H1 (cell line): ENCODE data around the gene NCOA6. TPM values are rescaled to one million over a fixed set of nuclear protein-coding genes. Genes with fewer than 3 reads are reported as not detected.

Experiments
- CTCF ChIA-PET: fragments of 300-600 bp; sonication (Branson Sonifier 250); formaldehyde crosslinking; loops from one replicate; lab custom pipeline; 2021; ENCODE audit not compliant: partially characterized antibody; lab: Charles Lee
- POLR2A ChIA-PET: fragments of 300-600 bp; sonication (Branson Sonifier 250); formaldehyde crosslinking; loops from one replicate; lab custom pipeline; 2021; ENCODE audit warnings: inconsistent platforms; ENCODE audit not compliant: partially characterized antibody; lab: Charles Lee
- DNase-seq, 2 experiments: peaks; one replicate each; pipeline versions ENCODE4 v3.0.0 to v3.0.0-alpha.2; 2010 to 2022; ENCODE audit warnings: low spot score in 2 of 2, low read depth in 1 of 2, mixed read lengths in 1 of 2
- FAIRE-seq: peaks from 2 replicates; lab custom pipeline; 2011; peaks lifted over from hg19 to GRCh38; lab: Jason Lieb, UNC
- H2AFZ ChIP-seq: 2 replicates; pipeline ENCODE4 v1.8.1; 2012; ENCODE audit warnings: low read length, inconsistent platforms
- H2AK5ac ChIP-seq: 2 replicates; pipeline ENCODE4 v1.6.1; 2013; ENCODE audit warnings: low read depth, low read length
- H2BK120ac ChIP-seq: replicated peaks from 2 replicates; pipeline ENCODE3; 2013; ENCODE audit warnings: low read depth, low read length, inconsistent platforms
- H2BK12ac ChIP-seq: 2 replicates; pipeline ENCODE4 v1.6.1; 2013; ENCODE audit warnings: low read depth, low read length
- H2BK15ac ChIP-seq: 2 replicates; pipeline ENCODE4 v1.6.1; 2013; ENCODE audit warnings: low read length
- H2BK20ac ChIP-seq: 2 replicates; pipeline ENCODE4 v1.6.1; 2013; ENCODE audit warnings: low read length
- H2BK5ac ChIP-seq: 2 replicates; pipeline ENCODE4 v1.6.1; 2013; ENCODE audit warnings: low read depth, low read length
- H3K14ac ChIP-seq: 2 replicates; pipeline ENCODE4 v1.6.1; 2013; ENCODE audit warnings: inconsistent platforms; ENCODE audit not compliant: insufficient read length
- H3K18ac ChIP-seq: 2 replicates; pipeline ENCODE4 v1.6.1; 2013; ENCODE audit warnings: low read length; ENCODE audit errors: extremely low read depth
- H3K23ac ChIP-seq: 2 replicates; pipeline ENCODE4 v1.6.1; 2013; ENCODE audit warnings: inconsistent platforms; ENCODE audit not compliant: insufficient read length
- H3K23me2 ChIP-seq: 2 replicates; pipeline ENCODE4 v1.6.1; 2013; ENCODE audit warnings: low read depth, low read length
- H3K27ac ChIP-seq: 2 replicates; pipeline ENCODE4 v1.6.1; 2011; ENCODE audit warnings: low read depth, low read length, inconsistent platforms
- H3K27me3 ChIP-seq, 4 experiments: replicated peaks in 1 of 4; 1 replicate in 1 of 4; 2 replicates in 3 of 4; pipeline versions ENCODE4 v1.6.1 to v1.8.1; 2011 to 2013; ENCODE audit warnings: low read length in 3 of 4, mild to moderate bottlenecking in 3 of 4, inconsistent platforms in 2 of 4, mixed read lengths in 2 of 4, moderate library complexity in 1 of 4; ENCODE audit not compliant: control insufficient read depth in 3 of 4, insufficient read depth in 3 of 4; ENCODE audit errors: extremely low read depth in 1 of 4
- H3K36me3 ChIP-seq, 4 experiments: 2 replicates each; pipeline versions ENCODE4 v1.6.1 to v1.8.1; 2011 to 2013; ENCODE audit warnings: mild to moderate bottlenecking in 4 of 4, low read length in 3 of 4, moderate library complexity in 2 of 4, control low read depth in 1 of 4, inconsistent platforms in 1 of 4; ENCODE audit not compliant: insufficient read depth in 4 of 4, control insufficient read depth in 2 of 4
- H3K4ac ChIP-seq: replicated peaks from 2 replicates; pipeline ENCODE3; 2013; ENCODE audit warnings: low read length, low read depth, mixed read lengths, inconsistent platforms; ENCODE audit not compliant: insufficient read length
- H3K4me1 ChIP-seq, 4 experiments: replicated peaks in 1 of 4; 1 replicate in 1 of 4; 2 replicates in 3 of 4; pipeline versions ENCODE4 v1.6.1 to v1.8.1; 2011 to 2013; ENCODE audit warnings: low read length in 3 of 4, inconsistent platforms in 2 of 4, mixed read lengths in 1 of 4; ENCODE audit not compliant: insufficient read depth in 4 of 4, control insufficient read depth in 3 of 4
- H3K4me2 ChIP-seq, 2 experiments: 2 replicates each; pipeline versions ENCODE4 v1.6.1 to v1.8.1; 2011 to 2013; ENCODE audit warnings: low read depth in 2 of 2, low read length in 2 of 2, control low read depth in 1 of 2, inconsistent platforms in 1 of 2, mild to moderate bottlenecking in 1 of 2; ENCODE audit not compliant: insufficient read depth in 1 of 2
- H3K4me3 ChIP-seq, 4 experiments: fragments of 200-600, 300-600 bp in 1 of 4; sonication (generic), shearing (Covaris generic), sonication (Bioruptor Twin) in 1 of 4; 2 replicates each; pipeline versions ENCODE4 v1.5.1 to v1.8.1; 2011 to 2016; ENCODE audit warnings: low read length in 4 of 4, low read depth in 3 of 4, control low read depth in 2 of 4, inconsistent platforms in 2 of 4, mild to moderate bottlenecking in 2 of 4, mixed read lengths in 1 of 4, moderate library complexity in 1 of 4; ENCODE audit not compliant: insufficient read depth in 2 of 4; ENCODE audit errors: extremely low read depth in 1 of 4
- H3K56ac ChIP-seq: replicated peaks from 2 replicates; pipeline ENCODE3; 2013; ENCODE audit warnings: low read depth, mild to moderate bottlenecking, mixed read lengths, low read length, inconsistent platforms; ENCODE audit not compliant: insufficient read length
- H3K79me1 ChIP-seq: 2 replicates; pipeline ENCODE4 v1.6.1; 2013; ENCODE audit warnings: low read depth, low read length, control low read depth
- H3K79me2 ChIP-seq, 2 experiments: 2 replicates each; pipeline versions ENCODE4 v1.6.1 to v1.8.1; 2012 to 2013; ENCODE audit warnings: low read length in 2 of 2, mild to moderate bottlenecking in 2 of 2, inconsistent platforms in 1 of 2; ENCODE audit not compliant: insufficient read depth in 2 of 2, control insufficient read depth in 1 of 2
- H3K9ac ChIP-seq, 4 experiments: replicated peaks in 1 of 4; 1 replicate in 1 of 4; 2 replicates in 3 of 4; pipeline versions ENCODE4 v1.6.1 to v1.8.1; 2011 to 2013; ENCODE audit warnings: low read depth in 3 of 4, low read length in 3 of 4, control low read depth in 2 of 4, mild to moderate bottlenecking in 2 of 4, moderate library complexity in 2 of 4, inconsistent platforms in 1 of 4; ENCODE audit errors: extremely low read depth in 1 of 4
- H3K9me3 ChIP-seq, 2 experiments: 2 replicates each; pipeline versions ENCODE4 v1.6.1 to v1.8.1; 2012 to 2013; ENCODE audit warnings: mild to moderate bottlenecking in 2 of 2, moderate library complexity in 2 of 2, control low read depth in 1 of 2, inconsistent platforms in 1 of 2, low read depth in 1 of 2, low read length in 1 of 2, mixed read lengths in 1 of 2; ENCODE audit not compliant: insufficient read depth in 2 of 2
- H4K20me1 ChIP-seq, 2 experiments: replicated peaks in 1 of 2; 2 replicates each; pipeline versions ENCODE3 to v1.8.1; 2011 to 2013; ENCODE audit warnings: inconsistent platforms in 2 of 2, low read length in 2 of 2, mild to moderate bottlenecking in 1 of 2; ENCODE audit not compliant: insufficient read depth in 2 of 2, control insufficient read depth in 1 of 2
- H4K5ac ChIP-seq: 2 replicates; pipeline ENCODE4 v1.6.1; 2013; ENCODE audit warnings: low read length, low read depth, mixed read lengths, inconsistent platforms; ENCODE audit not compliant: insufficient read length
- H4K8ac ChIP-seq: 2 replicates; pipeline ENCODE4 v1.8.0; 2013; ENCODE audit warnings: mild to moderate bottlenecking, moderate library complexity, low read length, inconsistent platforms; ENCODE audit not compliant: insufficient read depth; ENCODE audit errors: extremely low read depth
- H4K91ac ChIP-seq: replicated peaks from 2 replicates; pipeline ENCODE3; 2013; ENCODE audit warnings: low read length, mixed read lengths, inconsistent platforms; ENCODE audit not compliant: insufficient read length
- CEBPB ChIP-seq: IDR thresholded peaks from 2 replicates; pipeline ENCODE4 v1.6.1; 2012; ENCODE audit warnings: low read depth, low read length
- CHD2 ChIP-seq: IDR thresholded peaks from 2 replicates; pipeline ENCODE4 v1.6.1; 2012; ENCODE audit warnings: low read length, improper control_type of control experiment
- CREB1 ChIP-seq: IDR thresholded peaks from 2 replicates; pipeline ENCODE4 v1.6.1; 2012; ENCODE audit warnings: inconsistent platforms
- EZH2 ChIP-seq: fragments of 200-600 bp; sonication (generic); IDR thresholded peaks from 2 replicates; pipeline ENCODE4 v1.7.1; 2012; ENCODE audit warnings: low read depth, mild to moderate bottlenecking, moderate library complexity, low read length, inconsistent platforms; ENCODE audit not compliant: severe bottlenecking
- FOSL1 ChIP-seq: IDR thresholded peaks from 2 replicates; pipeline ENCODE4 v1.6.1; 2011; ENCODE audit warnings: mild to moderate bottlenecking, low read depth, low read length, moderate library complexity; ENCODE audit not compliant: insufficient read depth
- GABPA ChIP-seq: IDR thresholded peaks from 2 replicates; pipeline ENCODE4 v1.6.1; 2011; ENCODE audit warnings: mild to moderate bottlenecking, low read length, moderate library complexity, borderline replicate concordance; ENCODE audit not compliant: insufficient read depth
- HDAC6 ChIP-seq: IDR thresholded peaks from one replicate; pipeline ENCODE4 v1.7.1; 2012; ENCODE audit warnings: low read depth, mild to moderate bottlenecking, inconsistent platforms, low read length, moderate library complexity
- JUN ChIP-seq: IDR thresholded peaks from 2 replicates; pipeline ENCODE4 v1.6.1; 2011; ENCODE audit warnings: low read depth, mild to moderate bottlenecking, improper control_type of control experiment, low read length
- KDM1A ChIP-seq: fragments of 200-600, 300-600 bp; sonication (generic); IDR thresholded peaks from 2 replicates; pipeline ENCODE4 v1.7.1; 2016; ENCODE audit warnings: mild to moderate bottlenecking, low read length, borderline replicate concordance
- NRF1 ChIP-seq: IDR thresholded peaks from 2 replicates; pipeline ENCODE4 v1.6.1; 2011; ENCODE audit warnings: mild to moderate bottlenecking, low read depth, low read length, improper control_type of control experiment
- POLR2AphosphoS5 ChIP-seq: IDR thresholded peaks from 2 replicates; pipeline ENCODE4 v1.6.1; 2011; ENCODE audit warnings: low read depth, low read length
- RNF2 ChIP-seq: fragments of 200-900, 300-1000 bp; sonication (generic); IDR thresholded peaks from 2 replicates; pipeline ENCODE4 v1.7.1; 2016; ENCODE audit warnings: borderline replicate concordance, low read depth, mild to moderate bottlenecking, antibody characterized with exemption, low read length; ENCODE audit not compliant: poor library complexity, severe bottlenecking; ENCODE audit errors: missing control alignments
- SIRT6 ChIP-seq: IDR thresholded peaks from one replicate; pipeline ENCODE4 v1.7.1; 2012; ENCODE audit warnings: low read length, inconsistent platforms
- YY1 ChIP-seq: IDR thresholded peaks from 2 replicates; pipeline ENCODE4 v1.6.1; 2011; ENCODE audit warnings: low read depth, mild to moderate bottlenecking, low read length
- whole genome bisulfite sequencing, 2 experiments: shearing (Covaris generic) in 1 of 2; methylation state at CpG; one replicate each; pipeline versions ENCODE4 v1.1.6 to v1.1.7; 2013 to 2015; ENCODE audit warnings: low lambda C conversion rate in 2 of 2, mixed read lengths in 2 of 2, inconsistent platforms in 1 of 2, low coverage in 1 of 2, missing lambda C conversion rate in 1 of 2; ENCODE audit not compliant: insufficient replicate concordance in 2 of 2, insufficient coverage in 1 of 2, insufficient read length in 1 of 2; ENCODE audit errors: extremely low coverage in 1 of 2, missing lambda C conversion rate in 1 of 2; 5-methylcytosine and 5-hydroxymethylcytosine counted together
- polyA plus RNA-seq, 7 experiments: library from polyadenylated mRNA; depleted of rRNA in 3 of 7; stranded (reverse) in 5 of 7; unstranded in 2 of 7; fragments of >200 nt in 5 of 7; fragments of 200-250 nt in 2 of 7; gene quantifications; 1 replicate in 5 of 7; 2 replicates in 1 of 7; 4 replicates in 1 of 7; pipeline versions ENCODE4 v1.2.1 to v1.2.3, GENCODE V29; 2011 to 2013; ENCODE audit warnings: missing spikeins in 2 of 7, mixed read lengths in 2 of 7
- total RNA-seq: library from RNA; stranded (reverse); fragmentation: NEBNext Ultra II Directional; extraction: Animal tissue kit (Norgen Biotek cat#: 25700); gene quantifications from 2 replicates; pipeline ENCODE4 v1.2.1, GENCODE V29; 2021

NCOA6 gene
- total and polyA plus RNA-seq, 2 of the 8 experiments (the other 6 are each of a cell fraction or from before 2014, with no cell fraction given), result 9.0 to 9.5 TPM

DNA sequence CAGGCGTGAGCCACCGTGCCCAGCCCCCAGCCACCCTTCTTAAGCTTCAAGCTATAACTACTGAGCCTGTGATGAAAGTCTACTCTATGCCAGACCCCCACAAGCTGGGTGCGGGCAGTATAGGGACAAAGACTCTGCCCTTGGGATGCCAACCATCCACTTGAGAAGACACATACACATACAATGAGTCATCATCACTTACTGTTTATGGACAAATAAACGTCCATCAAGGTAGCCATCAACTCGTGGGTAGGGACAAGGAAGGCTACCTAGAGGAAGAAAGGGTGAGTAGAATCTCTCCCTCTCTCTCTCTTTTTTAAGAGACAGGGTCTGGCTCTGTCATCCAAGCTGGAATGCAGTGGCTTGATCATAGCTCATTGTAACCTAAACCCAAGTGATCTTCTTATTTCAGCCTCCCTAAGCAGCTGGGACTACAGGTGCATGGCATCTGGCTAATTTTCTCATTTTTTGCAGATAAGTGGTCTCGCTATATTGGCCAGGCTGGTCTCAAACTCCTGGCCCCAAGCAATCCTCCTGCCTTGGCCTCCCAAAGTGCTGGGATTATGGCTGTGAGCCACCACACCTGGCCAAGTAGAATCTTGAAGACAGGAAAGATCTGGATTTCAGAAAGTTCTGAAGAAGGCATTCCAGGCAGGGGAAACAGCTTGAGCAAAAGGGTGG is 123.9 kb downstream of the NCOA6 start:
- H3K4ac ChIP-seq, result no peak overlapping the region
- H2AFZ ChIP-seq, result no peak overlapping the region
- ChIA-PET POLR2A (interaction anchor here (0.6 kb wide), 1 partner anchor 10 kb away, joined by 4 read pairs; no protein-coding TSS in a partner anchor), CTCF (interaction anchor here (0.6 to 1.0 kb wide), 3 partner anchors 10 to 180 kb away, joined by 3 read pairs; partner anchors contain the start of gene MAP1LC3A)
- no peak overlapping the region for H2BK20ac ChIP-seq
- H3K18ac ChIP-seq, result no peak overlapping the region
- H3K9me3 ChIP-seq, result no peaks in the 10 kb centered on the region
- H2BK120ac ChIP-seq, result no peak overlapping the region
- 81% methylated on average over 6 of the region's 6 CpGs; no CpG with 5 or more reads in 1 of the 2 experiments for WGBS, 2 experiments
- H3K4me3 ChIP-seq, result no peak overlapping the region
- H2AK5ac ChIP-seq, result no peak overlapping the region
- H4K20me1 ChIP-seq, result peaks cover 0 to 2% of the 10 kb centered on the region in 2 experiments
- H3K4me2 ChIP-seq, result no peak overlapping the region
- H2BK15ac ChIP-seq, result no peak overlapping the region
- FAIRE-seq, result no peak
- no peak overlapping the region for H4K5ac ChIP-seq
- no peak overlapping the region for H3K9ac ChIP-seq
- H3K14ac ChIP-seq, result no peak overlapping the region
- peaks cover 3% of the 10 kb centered on the region; the same call in 1 of the 2 replicates for H3K23me2 ChIP-seq
- no peak for DNase-seq
- H2BK12ac ChIP-seq, result no peak overlapping the region
- H3K36me3 ChIP-seq, result no peaks in the 10 kb centered on the region
- peaks cover 0 to 13% (median 12%) of the 10 kb centered on the region in 4 experiments; a peak in 6 of 7 replicates for H3K27me3 ChIP-seq
- H3K56ac ChIP-seq, result no peak overlapping the region
- H3K27ac ChIP-seq, result no peak overlapping the region
- no peak overlapping the region for H2BK5ac ChIP-seq
- peaks cover 0 to 9% (median 5%) of the 10 kb centered on the region in 4 experiments; a peak in 4 of 7 replicates for H3K4me1 ChIP-seq
- H4K91ac ChIP-seq, result no peak overlapping the region
- no peaks in the 10 kb centered on the region for H3K79me2 ChIP-seq
- H3K23ac ChIP-seq, result no peak overlapping the region
- no peaks in the 10 kb centered on the region for H3K79me1 ChIP-seq
- H4K8ac ChIP-seq, result no peak overlapping the region
- TF ChIP-seq YY1, result no peak
- TF ChIP-seq KDM1A, result no peak
- TF ChIP-seq FOSL1, result no peak
- no peak for TF ChIP-seq CREB1
- TF ChIP-seq SIRT6, result no peak
- no peak for TF ChIP-seq JUN
- no peak for TF ChIP-seq EZH2
- no peak for TF ChIP-seq HDAC6
- no peak for TF ChIP-seq NRF1
- no peak for TF ChIP-seq RNF2
- no peak for TF ChIP-seq CHD2
- TF ChIP-seq POLR2AphosphoS5, result no peak
- TF ChIP-seq GABPA, result no peak
- no peak for TF ChIP-seq CEBPB
